Body of pancreas (tissue), 4 donors: ENCODE measurements around the gene ALDH1A3. TPM values are rescaled to one million over a fixed set of nuclear protein-coding genes. Genes with fewer than 3 reads are reported as not detected.

Experiments used
- ATAC-seq: fragments of 150-250 bp; one replicate; pipeline ENCODE4 v1.9.1; 2016
- DNase-seq, 4 donors: peaks; one replicate each; pipeline ENCODE4 v3.0.0-alpha.2; 2019
- H3K27ac ChIP-seq, 4 donors: fragments of 200-600 bp; sonication (generic); 1 replicate in 3 of 4; 2 replicates in 1 of 4; pipeline versions ENCODE4 v1.5.1 to v1.6.1; 2016 to 2019; ENCODE audit warnings: mild to moderate bottlenecking in 1 of 4, mixed read lengths in 1 of 4, moderate library complexity in 1 of 4
- H3K27me3 ChIP-seq, 2 donors: fragments of 200-600 bp; sonication (generic); one replicate each; pipeline ENCODE4 v1.6.0; 2016; ENCODE audit warnings: mild to moderate bottlenecking in 1 of 2
- H3K36me3 ChIP-seq, 2 donors: fragments of 200-600 bp; sonication (generic); replicated peaks in 1 of 2; 2 replicates each; pipeline ENCODE4 v1.5.1; 2016; ENCODE audit warnings: low read depth in 2 of 2; ENCODE audit not compliant: insufficient read depth in 1 of 2
- H3K4me1 ChIP-seq: fragments of 200-600 bp; sonication (generic); one replicate; pipeline ENCODE4 v1.6.0; 2016
- H3K4me3 ChIP-seq, 2 donors: fragments of 200-600 bp; sonication (generic); 1 replicate in 1 of 2; 2 replicates in 1 of 2; pipeline ENCODE4 v1.5.1; 2016 to 2019
- H3K9me3 ChIP-seq, 3 donors: fragments of 200-600 bp; sonication (generic); 1 replicate in 2 of 3; 2 replicates in 1 of 3; pipeline ENCODE4 v1.5.1; 2016
- CTCF ChIP-seq, 7 experiments: fragments of 450-650 bp in 4 of 7; fragments of 200-600 bp in 3 of 7; sonication (generic) in 3 of 7; IDR thresholded peaks; one replicate each; pipeline ENCODE4 v1.5.1; 2016 to 2019; ENCODE audit warnings: antibody characterized with exemption in 7 of 7
- POLR2A ChIP-seq, 3 donors: fragments of 450-650 bp; IDR thresholded peaks; one replicate each; pipeline ENCODE4 v1.6.1; 2016; ENCODE audit warnings: antibody characterized with exemption in 3 of 3, mild to moderate bottlenecking in 2 of 3
- WGBS, 2 donors: methylation state at CpG; one replicate each; pipeline ENCODE4 v1.1.5; 2017; 5-methylcytosine and 5-hydroxymethylcytosine counted together
- intact Hi-C: fragments of 100-400 bp; cut with DNase I; formaldehyde crosslinking; loops from one replicate; pipeline ENCODE4 v1.15.1; 2023
- total RNA-seq, 2 donors: library from RNA; depleted of rRNA; stranded (reverse); fragments of >200 nt; gene quantifications; one replicate each; pipeline ENCODE4 v1.1.0, GENCODE V29; 2016

ALDH1A3 gene
- total RNA-seq, 2 donors from 2014 or later, result 19.5 to 33.9 TPM

- Histone ChIP-seq H3K4me1 (no peaks in the 10 kb centered on the region), H3K36me3 (no peaks in the 10 kb centered on the region), H3K27ac (no peak overlapping the region), H3K4me3 (no peak overlapping the region), H3K9me3 (no peaks in the 10 kb centered on the region), H3K27me3 (no peaks in the 10 kb centered on the region)
- intact Hi-C loops, result no loop called here
- ATAC-seq, result no peak
- DNase-seq, result no peak
- no peak for TF ChIP-seq POLR2A (IDR thresholded peaks at IDR 0.05)
These were observed 55.1 kb downstream of the ALDH1A3 start for GRCh38 chr15:100934726-100935125.

- no peaks in the 10 kb centered on the region for H3K27me3 ChIP-seq
- H3K4me3 ChIP-seq, result no peak overlapping the region
- DNase-seq, result no peak
- intact Hi-C loops, result no loop called here
- no peak for TF ChIP-seq CTCF (IDR thresholded peaks at IDR 0.05)
- no peak for TF ChIP-seq POLR2A (IDR thresholded peaks at IDR 0.05)
- no peak overlapping the region for H3K27ac ChIP-seq
- 81 to 91% methylated on average over 4 of the region's 4 CpGs for WGBS, 2 donors
- H3K36me3 ChIP-seq, result no peaks in the 10 kb centered on the region
- H3K9me3 ChIP-seq, result no peaks in the 10 kb centered on the region
- no peak for ATAC-seq
- no peaks in the 10 kb centered on the region for H3K4me1 ChIP-seq
These were observed 57.5 kb downstream of the ALDH1A3 start for GRCh38 chr15:100937171-100937570.

- H3K36me3 ChIP-seq, result no peaks in the 10 kb centered on the region
- H3K4me3 ChIP-seq, result no peak overlapping the region
- H3K4me1 ChIP-seq, result no peaks in the 10 kb centered on the region
- no peak for TF ChIP-seq POLR2A (IDR thresholded peaks at IDR 0.05)
- TF ChIP-seq CTCF (IDR thresholded peaks at IDR 0.05), result no peak
- H3K9me3 ChIP-seq, result no peaks in the 10 kb centered on the region
- no peak for ATAC-seq
- no peak for DNase-seq
- WGBS, 2 donors, result 74 to 87% methylated on average over 4 of the region's 4 CpGs
- no peaks in the 10 kb centered on the region for H3K27me3 ChIP-seq
- intact Hi-C loops, result no loop called here
- no peak overlapping the region for H3K27ac ChIP-seq
These were observed 60.2 kb downstream of the ALDH1A3 start for GRCh38 chr15:100939791-100940190.

GRCh38 chr15:100940767-100941379, 61.2 kb downstream of the ALDH1A3 start:
- no peak for TF ChIP-seq POLR2A (IDR thresholded peaks at IDR 0.05)
- TF ChIP-seq CTCF (IDR thresholded peaks at IDR 0.05), result no peak
- ATAC-seq (no peak), DNase-seq (peak in 1 of 4 donors; percentile 27)
- H3K4me1 ChIP-seq, result no peaks in the 10 kb centered on the region
- 63 to 90% methylated on average over 2 of the region's 2 CpGs for WGBS, 2 donors
- no peaks in the 10 kb centered on the region for H3K9me3 ChIP-seq
- intact Hi-C loops, result no loop called here
- no peak overlapping the region for H3K4me3 ChIP-seq
- H3K36me3 ChIP-seq, result no peaks in the 10 kb centered on the region
- H3K27me3 ChIP-seq, result no peaks in the 10 kb centered on the region
- no peak overlapping the region for H3K27ac ChIP-seq

- Histone ChIP-seq H3K27me3 (no peaks in the 10 kb centered on the region), H3K4me3 (no peak overlapping the region), H3K4me1 (no peaks in the 10 kb centered on the region), H3K9me3 (no peaks in the 10 kb centered on the region), H3K36me3 (no peaks in the 10 kb centered on the region), H3K27ac (no peak overlapping the region)
- DNase-seq, result no peak
- no peak for ATAC-seq
- TF ChIP-seq POLR2A (IDR thresholded peaks at IDR 0.05) (no peak), CTCF (IDR thresholded peaks at IDR 0.05) (no peak)
- intact Hi-C loops, result no loop called here
- WGBS, 2 donors, result 79 to 88% methylated on average over 7 to 10 of the region's 10 CpGs
These were observed 61.9 kb downstream of the ALDH1A3 start for GRCh38 chr15:100941536-100941935.
